Epithelial cell of esophagus (primary cell): Measurements from ENCODE around the gene HRH1.
A peak's percentile ranks its signal among the peaks of the same experiment; 100 is the strongest.

Experiments used
- DNase-seq: peaks from one replicate; pipeline ENCODE4 v3.0.0; 2010; ENCODE audit warnings: low read depth
- H3K4me3 ChIP-seq: 2 replicates; pipeline ENCODE4 v1.5.1; 2011; ENCODE audit warnings: mild to moderate bottlenecking, low read length, control low read depth
- CTCF ChIP-seq: IDR thresholded peaks from 2 replicates; pipeline ENCODE4 v1.5.1; 2011; ENCODE audit warnings: low read depth, mild to moderate bottlenecking, low read length, control low read depth, inconsistent platforms; ENCODE audit not compliant: insufficient read depth; ENCODE audit errors: missing control alignments

Gene HRH1

DNA sequence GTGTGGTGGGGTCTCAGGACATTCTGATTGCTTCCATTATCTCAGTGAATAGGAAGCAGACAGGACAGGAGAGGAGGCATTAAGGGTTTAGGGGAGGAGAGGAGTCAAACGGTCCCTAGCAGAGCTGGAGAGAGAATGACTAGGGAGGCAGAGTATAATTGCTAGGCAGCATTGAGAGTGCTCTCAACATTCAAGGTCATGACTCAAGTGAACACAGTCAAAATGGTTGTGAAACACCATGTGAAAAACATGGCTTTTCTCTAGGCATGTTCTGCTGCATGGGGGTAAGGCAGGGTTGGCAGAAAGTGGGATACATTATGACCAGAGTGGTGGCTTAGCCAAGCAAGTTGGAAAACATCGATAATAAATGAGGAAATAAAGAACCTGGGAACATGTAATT is 19.5 kb upstream of the HRH1 start:
- peak; percentile 65 for DNase-seq
- no peak for TF ChIP-seq CTCF

DNA sequence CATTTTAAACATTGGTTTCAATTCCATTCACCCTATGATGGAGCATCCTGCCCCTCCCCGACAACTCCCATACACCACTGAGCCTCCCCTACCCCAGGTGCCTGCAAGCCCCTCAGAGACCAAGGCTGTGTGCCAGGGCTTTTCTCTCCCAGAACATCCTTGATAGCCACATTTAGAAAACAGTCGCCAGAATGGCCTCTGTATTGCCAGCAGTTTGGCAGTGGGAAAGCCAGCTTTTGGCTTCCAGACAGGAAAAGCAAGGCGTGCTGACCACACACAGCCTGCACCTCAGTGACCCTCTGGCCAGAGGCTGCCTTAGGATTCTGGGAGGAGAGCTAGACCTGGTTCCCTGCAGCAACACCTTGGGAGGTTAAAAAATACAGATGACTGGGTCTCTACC is 18.2 kb upstream of the HRH1 start:
- TF ChIP-seq CTCF = no peak
- no peak overlapping the region for H3K4me3 ChIP-seq
- DNase-seq = no peak

More for the DNA sequence above, 19.5 kb upstream of the HRH1 start:
- H3K4me3 ChIP-seq = no peak overlapping the region

GRCh38 chr3:11136830-11137626 is 17.3 kb upstream of the HRH1 start:
- H3K4me3 ChIP-seq = peak overlapping the region; percentile 56
- no peak for TF ChIP-seq CTCF
- peak; percentile 100 for DNase-seq

GRCh38 chr3:11137627-11137959 is 16.7 kb upstream of the HRH1 start:
- peak overlapping the region; percentile 56 for H3K4me3 ChIP-seq
- TF ChIP-seq CTCF = no peak
- no peak for DNase-seq

DNA sequence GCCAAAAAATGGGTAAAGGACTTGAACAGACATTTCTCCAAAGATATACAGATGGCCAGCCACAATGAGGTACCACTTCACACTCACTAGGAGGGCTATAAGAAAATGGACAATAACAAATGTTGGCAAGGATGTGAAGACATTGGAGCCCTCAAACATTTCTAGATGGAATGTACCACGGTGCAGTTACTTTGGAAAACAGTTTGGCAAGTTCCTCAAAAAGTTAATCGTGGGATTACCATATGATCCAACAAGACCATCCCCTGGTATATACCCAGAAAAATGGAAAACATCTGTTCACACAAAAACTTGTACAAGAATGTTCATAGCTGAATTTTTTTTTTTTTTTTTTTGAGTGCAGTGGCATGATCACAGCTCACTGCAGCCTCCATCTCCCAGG is 15.9 kb upstream of the HRH1 start:
- H3K4me3 ChIP-seq = no peak overlapping the region
- no peak for TF ChIP-seq CTCF
- DNase-seq = no peak

DNA sequence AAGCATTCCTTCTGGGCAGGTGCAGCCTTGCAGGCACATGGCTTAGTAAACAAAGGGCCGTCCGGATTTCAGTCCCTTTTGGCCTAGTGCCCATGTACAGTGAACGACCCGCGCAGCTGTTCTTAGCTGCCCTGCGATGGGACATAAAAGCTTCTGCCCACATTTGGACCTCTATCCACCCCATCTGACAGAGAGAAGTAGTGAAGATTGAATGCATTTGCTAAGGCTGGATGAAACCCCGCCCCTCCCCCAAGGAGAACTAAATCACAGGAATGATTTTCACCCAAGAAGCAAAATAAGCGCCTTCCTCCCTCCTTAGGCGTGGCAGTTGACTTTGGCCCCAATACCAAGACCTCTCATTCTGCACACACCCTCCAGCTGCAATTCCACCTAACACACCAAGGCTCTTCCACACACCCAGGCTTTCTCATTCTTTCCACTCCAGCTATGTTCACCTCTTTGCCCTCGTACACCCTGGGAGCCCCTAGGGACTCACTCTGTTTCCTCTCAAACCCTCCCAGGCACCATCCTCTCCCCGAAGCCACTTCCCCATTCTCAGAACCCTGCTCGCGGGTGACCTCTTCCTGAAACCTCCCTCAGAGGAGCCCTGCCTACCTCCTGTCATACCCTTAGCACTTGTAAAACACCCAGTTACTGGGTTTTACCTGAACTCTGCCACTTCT is 14.1 kb upstream of the HRH1 start:
- TF ChIP-seq CTCF = no peak
- H3K4me3 ChIP-seq = no peak overlapping the region
- peak; percentile 50 for DNase-seq

- no peak for DNase-seq
Measured at GRCh38 chr3:11140713-11141104, 13.6 kb upstream of the HRH1 start.

More at GRCh38 chr3:11140713-11141104, 13.6 kb upstream of the HRH1 start:
- H3K4me3 ChIP-seq = no peak overlapping the region
- TF ChIP-seq CTCF = no peak
